GM19438 (cell line): Measurements from ENCODE around the gene COLGALT1.
"Not testable (repeated sequence)": the region's sequence is repeated elsewhere in the genome, so short reads cannot be mapped to it uniquely, and the experiment has no call there.

ENCODE experiments used
- ATAC-seq: cut with Tn5 transposase; IDR thresholded peaks from one replicate; pipeline ENCODE4 v1.9.1; 2021; ENCODE audit warnings: low read depth; ENCODE audit not compliant: unreplicated experiment

The COLGALT1 gene

DNA sequence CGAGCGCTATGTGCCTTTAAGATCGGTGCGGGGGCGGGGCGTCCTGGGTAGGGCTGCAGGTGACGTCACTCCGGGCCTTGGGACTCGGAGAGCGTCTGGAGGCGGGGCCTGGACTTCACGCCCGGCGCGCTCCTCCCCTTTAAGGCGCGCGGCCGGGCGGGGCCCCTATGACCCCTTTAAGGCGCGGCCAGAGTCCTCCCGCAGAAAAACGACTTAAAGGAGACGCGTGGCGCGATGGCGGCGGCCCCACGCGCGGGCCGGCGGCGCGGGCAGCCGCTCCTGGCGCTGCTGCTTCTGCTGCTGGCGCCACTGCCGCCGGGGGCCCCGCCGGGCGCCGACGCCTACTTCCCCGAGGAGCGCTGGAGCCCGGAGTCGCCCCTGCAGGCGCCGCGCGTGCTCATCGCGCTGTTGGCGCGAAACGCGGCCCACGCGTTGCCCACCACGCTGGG is at the start of gene COLGALT1:
Gene COLGALT1 (plus strand): TSS at position 170 of the 449 bp plus-strand sequence. CDS start 65 bp downstream, at position 235.
- no peak for ATAC-seq

DNA sequence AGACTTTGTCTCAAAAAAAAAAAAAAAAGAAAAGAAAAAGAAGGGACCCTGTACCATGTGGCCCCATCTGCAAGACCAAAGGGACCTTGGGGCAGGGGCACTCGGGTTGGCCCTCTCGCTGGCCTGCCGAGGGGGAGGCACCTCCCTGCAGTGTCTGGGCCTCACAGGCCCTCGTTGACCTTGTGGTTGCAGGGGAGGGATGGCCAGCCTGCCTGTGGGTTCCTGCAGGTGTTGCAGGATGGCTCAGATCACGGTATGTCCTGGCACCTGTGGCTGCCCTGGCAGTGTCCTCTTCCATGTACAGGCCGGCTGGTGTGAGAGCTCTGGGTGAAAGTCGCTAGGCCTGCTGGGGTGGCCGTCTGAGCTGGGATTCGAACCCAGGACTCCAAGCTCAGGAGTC is 48.7 kb upstream of the COLGALT1 start:
- no peak for ATAC-seq

DNA sequence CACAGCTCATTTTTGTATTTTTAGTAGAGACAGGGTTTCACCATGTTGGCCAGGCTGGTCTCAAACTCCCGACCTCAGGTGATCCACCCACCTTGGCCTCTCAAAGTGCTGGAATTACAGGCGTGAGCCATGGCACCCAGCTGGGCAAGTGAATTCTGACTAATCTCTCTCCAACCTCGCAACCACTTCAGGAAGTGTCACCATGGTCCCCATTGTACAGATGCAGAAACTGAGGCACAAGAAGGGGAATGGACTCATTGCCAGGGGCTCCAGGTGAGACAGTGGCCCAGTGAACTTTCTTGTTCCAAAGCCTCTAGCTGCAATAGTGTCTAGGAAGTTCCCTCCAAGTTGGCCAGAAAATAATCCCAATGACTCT is 46.9 kb upstream of the COLGALT1 start:
- ATAC-seq: not testable (repeated sequence)

DNA sequence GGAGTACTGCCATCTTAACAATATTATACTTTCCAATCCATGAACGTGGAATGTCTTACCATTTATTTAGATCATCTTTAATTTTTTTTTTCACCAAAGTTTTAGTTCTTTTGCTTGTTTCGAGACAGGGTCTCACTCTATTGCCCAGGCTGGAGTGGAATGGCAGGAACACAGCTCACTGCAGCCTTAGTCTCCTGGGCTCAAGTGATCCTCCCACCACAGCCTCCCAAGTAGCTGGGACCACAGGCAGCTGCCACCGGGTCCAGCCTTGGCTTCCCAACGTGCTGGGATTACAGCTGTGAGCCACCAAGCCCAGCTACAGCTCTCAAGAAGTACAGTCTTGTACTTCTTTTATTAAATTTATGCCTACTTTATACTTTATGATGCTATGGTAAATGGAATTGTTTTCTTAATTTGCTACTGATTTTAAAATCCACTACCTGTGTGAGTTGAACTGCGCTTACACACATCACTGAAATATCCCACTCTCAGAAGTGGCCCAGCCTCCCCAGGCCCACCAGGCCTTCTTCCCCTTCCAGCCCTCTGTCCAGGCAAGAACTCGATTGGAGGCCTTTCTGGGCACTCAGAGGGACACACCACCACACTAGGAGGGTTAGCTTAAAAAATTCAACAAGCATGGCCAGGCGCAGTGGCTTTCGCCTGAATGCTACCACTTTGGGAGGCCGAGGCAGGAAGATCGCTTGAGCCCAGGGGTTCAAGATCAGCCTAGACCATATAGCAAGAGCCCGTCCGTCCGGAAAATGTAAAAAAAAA is 45.0 kb upstream of the COLGALT1 start:
- no peak for ATAC-seq

DNA sequence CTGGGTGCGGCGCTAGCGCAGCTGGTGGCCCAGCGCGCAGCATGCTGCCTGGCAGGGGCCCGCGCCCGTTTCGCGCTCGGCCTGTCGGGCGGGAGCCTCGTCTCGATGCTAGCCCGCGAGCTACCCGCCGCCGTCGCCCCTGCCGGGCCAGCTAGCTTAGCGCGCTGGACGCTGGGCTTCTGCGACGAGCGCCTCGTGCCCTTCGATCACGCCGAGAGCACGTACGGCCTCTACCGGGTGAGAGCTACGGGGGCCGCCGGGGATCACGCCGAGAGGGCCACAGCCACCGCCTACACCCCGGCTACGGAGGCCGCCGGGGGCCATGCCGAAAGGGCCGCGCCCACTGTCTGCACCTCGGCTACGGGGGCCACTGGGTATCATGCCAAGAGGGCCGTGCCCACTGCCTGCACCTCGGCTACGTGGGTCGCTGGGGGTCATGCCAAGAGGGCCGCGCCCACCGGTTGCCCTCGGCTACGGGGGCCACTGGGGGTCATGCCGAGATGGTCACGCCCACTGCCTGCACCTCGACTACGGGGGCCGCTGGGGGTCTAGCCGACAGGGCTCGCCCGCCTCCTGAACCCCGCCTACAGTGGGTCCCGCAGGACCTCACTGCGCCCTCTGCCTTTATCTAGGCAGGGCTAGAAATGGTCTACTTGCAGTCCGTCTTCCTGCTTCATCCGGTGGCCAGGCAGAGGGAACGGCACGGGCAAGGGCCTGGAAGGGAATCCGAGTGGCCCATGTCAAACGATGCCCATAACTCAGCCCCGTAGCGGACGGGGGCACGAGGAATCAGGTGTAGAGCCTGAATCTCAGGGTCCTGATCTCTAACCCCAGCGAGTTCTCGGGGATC is 43.5 kb upstream of the COLGALT1 start:
- ATAC-seq: peak; percentile 57

DNA sequence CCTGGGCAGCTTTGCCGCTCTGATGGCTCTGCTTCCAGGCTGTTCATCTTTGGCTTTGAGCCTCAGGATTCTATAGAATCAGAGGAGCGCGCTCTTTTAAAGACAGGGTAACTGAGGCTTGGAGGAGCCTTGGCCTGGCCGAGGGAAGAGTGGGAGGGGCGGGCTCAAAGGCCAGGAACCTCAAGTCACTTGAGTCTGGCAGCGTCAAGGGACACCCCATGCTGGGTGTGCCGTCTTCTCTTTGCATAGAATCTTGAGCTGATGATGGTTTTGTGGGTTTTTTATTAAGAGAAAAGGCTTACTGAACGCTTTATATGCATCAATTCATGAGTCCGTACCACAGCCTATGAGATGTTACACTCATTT is 42.9 kb upstream of the COLGALT1 start:
- no peak for ATAC-seq

DNA sequence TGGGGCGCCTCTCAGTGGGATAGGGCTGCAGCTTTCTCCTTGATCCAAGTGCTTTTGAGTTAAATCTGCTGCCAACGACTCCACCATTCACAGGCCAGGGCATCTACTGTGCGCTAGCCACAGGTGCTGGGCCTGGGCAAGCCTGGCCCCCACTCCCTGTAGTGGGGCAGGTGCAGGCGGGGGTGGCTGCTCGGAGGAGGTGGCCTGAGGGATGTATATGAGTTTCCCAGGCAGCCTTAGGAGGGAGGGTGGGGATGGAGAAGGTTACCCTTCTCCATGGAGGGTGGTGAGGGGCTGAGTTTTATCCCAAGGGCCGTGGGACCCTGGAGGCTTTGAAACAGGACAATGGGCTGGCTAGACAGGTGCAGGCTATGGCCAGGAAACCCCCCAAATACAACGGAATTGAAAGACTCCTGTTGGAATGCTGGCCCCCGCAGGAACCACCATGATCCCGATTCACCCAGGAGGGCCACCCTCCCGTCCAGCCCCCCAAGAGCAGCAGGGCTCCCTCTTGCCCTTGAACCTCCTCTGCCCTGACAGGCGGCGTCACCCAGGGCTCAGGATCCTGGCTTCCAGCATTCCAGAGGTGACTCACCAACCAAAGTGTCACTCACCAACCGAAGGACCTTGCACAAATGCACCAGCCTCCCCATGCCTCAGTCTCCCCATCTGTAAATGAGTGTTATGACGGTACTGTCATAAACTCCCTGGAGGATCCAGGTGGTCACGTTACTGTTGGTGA is 39.9 kb upstream of the COLGALT1 start:
- ATAC-seq: no peak

DNA sequence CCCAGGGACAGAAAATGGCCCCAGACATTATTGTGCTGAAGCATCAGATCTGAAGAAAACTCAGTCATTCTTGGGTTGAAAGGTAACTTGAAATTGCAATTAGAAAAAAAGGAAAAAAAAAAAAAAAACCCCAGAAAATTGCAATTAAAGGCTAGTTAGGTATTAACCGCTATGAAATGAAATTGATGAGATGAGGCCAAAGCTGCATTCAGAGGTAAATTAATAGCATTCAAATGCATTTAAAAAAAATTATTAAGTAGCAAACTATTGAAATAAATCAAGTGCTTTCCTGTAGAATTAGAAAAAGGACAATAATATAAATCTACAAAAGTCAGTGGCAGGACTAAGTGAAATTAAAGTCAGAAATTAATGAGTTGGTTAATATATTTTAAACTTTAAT is 37.6 kb upstream of the COLGALT1 start:
- ATAC-seq: no peak

DNA sequence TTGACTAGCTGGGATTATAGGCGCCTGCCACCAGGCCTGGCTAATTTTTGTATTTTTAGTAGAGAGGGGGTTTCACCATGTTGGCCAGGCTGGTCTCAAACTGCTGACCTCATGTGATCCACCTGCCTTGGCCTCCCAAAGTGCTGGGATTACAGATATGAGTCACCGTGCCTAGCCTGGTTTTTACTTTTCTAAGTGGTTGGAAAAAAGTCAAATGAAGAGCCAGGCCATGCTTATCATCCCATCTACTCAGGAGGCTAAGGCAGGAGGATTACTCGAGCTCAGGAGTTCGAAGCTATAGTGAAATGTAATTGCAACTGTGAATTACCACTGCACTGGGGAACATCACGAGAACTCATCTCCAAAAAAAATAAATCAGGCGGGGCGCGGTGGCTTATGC is 36.8 kb upstream of the COLGALT1 start:
- not testable (repeated sequence) for ATAC-seq

DNA sequence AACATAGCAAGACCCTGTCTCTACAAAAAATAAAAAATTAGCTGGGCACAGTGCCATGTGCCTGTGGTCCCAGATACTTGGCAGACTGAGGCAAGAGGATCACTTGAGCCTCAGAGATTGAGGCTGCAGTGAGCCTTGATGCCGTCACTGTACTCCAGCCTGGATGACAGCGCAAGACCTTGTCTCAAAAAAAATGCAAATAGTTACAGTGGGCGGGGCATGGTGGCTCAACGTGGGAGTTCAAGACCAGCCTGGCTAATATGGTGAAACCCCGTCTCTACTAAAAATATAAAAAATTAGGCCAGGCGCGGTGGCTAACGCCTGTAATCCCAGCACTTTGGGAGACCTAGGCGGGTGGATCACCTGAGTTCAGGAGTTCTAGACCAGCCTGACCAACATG is 35.5 kb upstream of the COLGALT1 start:
- no peak for ATAC-seq

DNA sequence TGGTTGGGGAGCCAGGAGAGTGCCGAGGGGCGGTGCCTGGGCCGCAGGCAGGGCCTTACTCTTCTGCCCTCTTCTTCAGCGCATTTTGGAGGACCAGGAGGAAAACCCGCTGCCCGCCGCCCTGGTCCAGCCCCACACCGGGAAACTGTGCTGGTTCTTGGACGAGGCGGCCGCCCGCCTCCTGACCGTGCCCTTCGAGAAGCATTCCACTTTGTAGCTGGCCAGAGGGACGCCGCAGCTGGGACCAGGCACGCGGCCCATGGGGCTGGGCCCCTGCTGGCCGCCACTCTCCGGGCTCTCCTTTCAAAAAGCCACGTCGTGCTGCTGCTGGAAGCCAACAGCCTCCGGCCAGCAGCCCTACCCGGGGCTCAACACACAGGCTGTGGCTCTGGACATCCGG is 34.6 kb upstream of the COLGALT1 start:
- no peak for ATAC-seq

DNA sequence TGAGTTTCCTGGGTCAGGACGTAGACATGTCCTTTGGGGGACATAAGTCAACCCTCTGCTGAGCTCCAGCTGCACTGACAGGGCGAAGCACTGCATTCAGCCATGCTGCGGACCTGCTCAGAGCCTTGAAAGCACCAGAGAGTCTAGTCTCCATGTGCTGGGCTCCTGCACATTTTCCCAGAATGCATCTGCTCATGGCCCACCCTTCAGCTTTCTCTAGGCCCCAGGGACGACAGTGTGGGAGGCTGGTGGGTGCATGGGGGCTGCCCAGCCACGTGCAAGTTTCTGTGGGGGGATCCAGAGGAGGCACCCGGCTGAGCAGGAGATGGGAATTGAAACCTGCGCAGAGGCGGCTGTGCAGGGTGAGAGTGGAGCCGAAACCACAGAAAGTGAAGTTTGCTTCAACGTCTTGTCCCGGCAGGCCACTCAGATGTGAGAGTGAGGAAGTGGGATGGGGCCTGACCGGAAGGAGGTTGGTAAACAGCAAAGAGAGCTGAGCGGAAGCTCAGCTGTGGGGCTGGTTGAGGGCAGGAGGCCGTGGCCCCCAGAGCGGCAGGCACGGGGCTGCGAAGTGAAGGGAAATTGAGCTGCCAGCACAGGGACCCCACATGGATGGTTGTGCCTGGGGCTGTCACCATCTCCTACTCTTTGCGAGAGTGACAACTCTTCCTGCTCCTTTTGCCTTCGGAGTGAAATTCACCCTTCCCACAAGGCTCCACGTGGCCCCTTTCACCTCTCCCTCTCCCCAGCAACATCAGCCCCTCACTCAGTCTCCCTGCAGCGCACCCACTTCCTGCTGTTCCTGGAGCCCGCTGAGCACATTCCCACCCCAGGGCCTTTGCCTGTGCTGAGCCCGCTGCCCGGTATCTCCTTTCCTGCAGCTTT is 32.2 kb upstream of the COLGALT1 start:
- ATAC-seq: peak; percentile 73

DNA sequence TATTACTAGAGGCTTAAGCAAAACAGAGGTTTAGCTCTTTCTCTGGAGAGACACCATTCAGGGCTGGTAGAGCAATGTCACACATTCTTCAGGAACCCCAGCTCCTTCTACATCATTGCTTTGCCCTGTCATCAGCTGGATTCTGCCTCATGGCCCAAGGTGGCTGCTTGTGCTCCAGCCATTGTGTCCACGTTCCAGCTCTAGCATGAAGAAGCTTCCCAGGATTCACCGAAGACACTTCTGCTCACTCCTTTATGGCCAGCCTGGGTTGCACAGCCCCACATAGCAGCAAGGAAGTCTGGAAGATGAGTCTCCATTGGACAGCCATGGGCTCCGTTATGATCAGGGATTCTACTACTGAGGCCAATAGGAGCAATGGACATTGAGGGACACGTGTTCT is 30.8 kb upstream of the COLGALT1 start:
- no peak for ATAC-seq

DNA sequence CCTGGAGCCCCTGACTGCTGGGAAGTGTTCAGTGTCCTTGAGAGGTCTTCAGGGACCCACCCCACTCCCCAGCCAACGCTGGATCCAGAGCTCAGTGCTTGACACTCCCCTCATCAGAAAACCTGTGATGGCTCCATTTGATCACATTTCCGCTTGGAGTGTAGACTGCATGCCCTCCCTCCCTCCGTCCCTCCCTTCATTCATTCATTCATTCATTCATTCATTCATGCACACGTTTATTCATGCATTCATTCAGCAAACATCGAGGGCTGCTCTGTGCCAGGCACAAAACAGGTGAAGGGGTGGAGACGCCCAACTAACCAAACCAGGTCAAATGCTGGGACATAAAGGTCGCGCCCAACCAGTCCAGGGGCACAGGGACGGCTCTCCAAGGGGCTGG is 30.3 kb upstream of the COLGALT1 start:
- ATAC-seq: no peak

DNA sequence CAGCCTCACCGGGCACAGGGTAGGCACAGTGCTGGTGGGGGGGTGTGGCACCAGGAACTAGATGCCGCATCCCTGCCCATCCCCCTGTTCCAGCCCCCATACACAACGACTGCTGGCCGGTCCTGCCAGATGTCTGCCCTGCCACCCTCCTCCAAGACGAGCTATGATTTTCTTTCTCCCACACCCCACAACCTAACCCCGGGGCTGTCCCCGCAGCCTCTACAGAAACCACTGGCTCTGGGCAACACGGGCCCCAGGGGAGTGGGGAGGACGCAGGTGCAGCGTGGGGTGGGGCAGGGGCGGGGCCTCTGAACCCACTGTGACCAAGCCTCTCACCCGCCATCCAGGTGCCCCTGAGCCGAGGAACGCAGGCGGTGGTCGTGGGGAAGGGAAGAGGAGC is 28.5 kb upstream of the COLGALT1 start:
- no peak for ATAC-seq

DNA sequence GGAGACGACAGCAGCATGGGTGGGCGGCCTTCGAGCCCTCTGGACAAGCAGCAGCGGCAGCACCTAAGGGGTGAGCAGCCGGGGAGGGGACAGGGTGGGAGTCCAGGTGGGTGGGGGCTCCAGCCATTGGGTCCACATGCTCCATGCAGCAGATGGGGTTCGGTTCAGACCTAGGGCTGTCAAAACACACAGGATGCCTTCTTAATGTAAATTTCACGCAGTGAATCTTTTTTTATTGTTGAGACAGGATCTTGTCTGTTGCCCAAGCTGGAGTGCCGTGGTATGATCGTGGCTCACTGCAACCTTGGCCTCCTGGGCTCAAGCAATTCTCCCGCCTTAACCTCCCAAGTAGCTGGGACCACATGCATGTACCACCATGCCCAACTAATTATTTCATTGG is 28.1 kb upstream of the COLGALT1 start:
- no peak for ATAC-seq

DNA sequence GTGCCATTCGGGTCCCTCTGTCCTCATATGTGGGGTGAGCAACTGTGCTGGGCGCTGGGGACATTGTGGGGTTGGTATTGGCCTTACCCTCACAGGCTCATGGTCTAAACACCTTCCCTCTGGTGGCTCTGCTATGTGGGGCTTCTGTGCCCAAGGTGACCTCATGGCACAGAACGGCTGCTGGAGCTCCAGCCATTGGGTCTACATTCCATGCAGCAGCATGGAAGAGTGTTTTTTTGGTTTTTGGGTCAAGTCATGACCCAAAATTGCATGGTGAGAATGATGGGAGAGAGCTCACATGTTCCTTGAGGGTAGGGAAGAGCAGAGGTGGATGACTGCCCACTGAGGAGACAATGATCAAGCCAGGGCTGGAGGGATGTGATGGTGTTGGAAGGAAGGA is 26.8 kb upstream of the COLGALT1 start:
- ATAC-seq: no peak

DNA sequence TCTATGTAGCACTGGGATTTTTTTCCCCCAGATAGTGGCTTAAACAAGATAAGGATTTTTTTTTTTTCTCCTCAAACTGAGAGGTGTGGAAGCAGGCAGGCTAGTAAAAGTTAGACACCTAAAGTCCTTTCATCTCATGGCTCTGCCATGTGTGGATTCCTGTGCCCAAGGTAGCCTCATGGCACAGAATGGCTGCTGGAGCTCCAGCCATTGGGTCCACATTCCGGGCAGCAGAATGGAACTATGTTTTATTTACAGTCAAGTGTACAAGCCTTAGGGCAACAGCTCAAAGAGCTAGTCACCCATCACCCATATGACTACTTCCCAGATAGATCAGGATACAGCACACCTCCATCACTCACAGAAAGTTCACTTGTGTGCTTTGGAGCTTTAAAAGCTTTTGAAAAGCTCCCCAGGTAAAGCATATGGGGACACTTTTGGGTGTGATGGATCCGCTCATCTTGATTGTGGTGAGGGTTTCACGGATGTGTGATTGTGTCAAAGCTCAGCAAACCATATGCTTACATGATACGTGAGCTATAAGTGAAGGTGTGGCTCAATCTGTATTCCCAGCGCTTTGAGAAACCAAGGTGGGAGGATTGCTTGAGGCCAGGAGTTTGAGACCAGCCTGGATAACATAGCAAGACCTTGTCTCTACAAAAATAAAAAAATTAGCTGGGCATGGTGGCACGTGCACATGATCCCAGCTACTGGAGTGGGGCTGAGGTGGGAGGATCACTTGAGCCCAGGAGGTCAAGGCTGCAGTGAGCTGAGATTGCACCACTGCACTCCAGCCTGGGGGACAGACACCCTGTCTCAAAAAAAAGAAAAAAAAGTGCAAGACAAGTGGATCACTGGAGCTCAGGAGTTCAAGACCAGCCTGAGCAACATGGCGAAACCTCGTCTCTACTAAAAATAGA is 25.9 kb upstream of the COLGALT1 start:
- no peak for ATAC-seq

DNA sequence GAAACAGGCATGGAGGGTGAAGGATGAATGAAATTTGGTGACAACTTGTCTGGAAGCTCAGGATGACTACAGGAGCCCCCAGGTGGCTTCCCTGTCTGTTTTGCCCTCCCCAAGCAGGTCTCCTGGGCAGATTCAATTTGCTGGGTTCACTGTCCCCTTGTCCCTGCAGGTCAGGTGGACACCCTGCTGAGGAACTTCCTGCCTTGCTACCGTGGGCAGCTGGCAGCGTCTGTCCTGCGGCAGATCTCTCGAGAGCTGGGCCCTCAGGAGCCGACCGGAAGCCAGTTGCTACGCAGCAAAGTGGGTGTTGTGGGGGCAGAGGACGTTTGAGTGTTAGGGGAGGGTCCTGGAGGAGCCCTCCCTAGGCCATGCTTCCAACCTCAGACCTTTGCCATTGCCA is 24.9 kb upstream of the COLGALT1 start:
- ATAC-seq: no peak
